ENCODE data around the gene ATG12. TPM values are rescaled to one million over a fixed set of nuclear protein-coding genes. Genes with fewer than 3 reads are reported as not detected.

The ATG12 gene
- total and polyA plus RNA-seq, 4 donors: 42.5 to 62.6 (median 48.9) TPM

DNA sequence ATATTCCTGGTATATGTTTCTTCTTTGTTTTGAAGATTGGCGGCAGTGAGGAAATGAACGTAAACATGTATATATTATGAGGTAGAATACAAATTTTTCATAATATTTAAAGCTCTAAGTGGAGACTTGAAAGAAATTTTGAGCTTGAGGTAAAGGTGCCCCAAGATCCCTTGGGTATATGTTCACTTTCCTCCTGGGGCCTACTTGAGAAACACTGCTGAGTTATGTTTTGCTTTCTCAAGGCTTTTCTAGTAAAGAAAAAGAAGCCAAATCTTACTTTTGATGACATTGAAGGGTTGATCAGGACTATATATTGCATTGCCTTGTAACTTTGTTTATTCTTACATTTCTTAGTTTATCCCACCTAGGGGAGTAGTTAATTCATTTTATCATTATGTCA is 31.1 kb upstream of the ATG12 start:
- no peak overlapping the region for H3K27ac ChIP-seq (ENCODE audit: low read depth in 1 of 2, low read length in 2 of 2)
- intact Hi-C loops (cut with DNase I): no loop called here
- ATAC-seq (ENCODE audit: low FRiP score) (no peak), DNase-seq (no peak)
- WGBS, 2 donors: 91 to 94% methylated on average over 2 of the region's 2 CpGs
- H3K9me3 ChIP-seq (ENCODE audit: control insufficient read depth, low read length): no peaks in the 10 kb centered on the region
- no peaks in the 10 kb centered on the region for H3K27me3 ChIP-seq (ENCODE audit: control insufficient read depth in 1 of 2, insufficient read depth in 2 of 2, low read length in 1 of 2)
- no peak overlapping the region for H3K4me3 ChIP-seq (ENCODE audit: low read length in 2 of 2)
- H3K4me1 ChIP-seq (ENCODE audit: control insufficient read depth in 1 of 2, insufficient read depth in 2 of 2, low read length in 2 of 2): no peaks in the 10 kb centered on the region
- H3K36me3 ChIP-seq (ENCODE audit: control insufficient read depth in 1 of 2, insufficient read depth in 2 of 2, low read length in 1 of 2): peaks cover 0 to 3% of the 10 kb centered on the region in 2 donors

DNA sequence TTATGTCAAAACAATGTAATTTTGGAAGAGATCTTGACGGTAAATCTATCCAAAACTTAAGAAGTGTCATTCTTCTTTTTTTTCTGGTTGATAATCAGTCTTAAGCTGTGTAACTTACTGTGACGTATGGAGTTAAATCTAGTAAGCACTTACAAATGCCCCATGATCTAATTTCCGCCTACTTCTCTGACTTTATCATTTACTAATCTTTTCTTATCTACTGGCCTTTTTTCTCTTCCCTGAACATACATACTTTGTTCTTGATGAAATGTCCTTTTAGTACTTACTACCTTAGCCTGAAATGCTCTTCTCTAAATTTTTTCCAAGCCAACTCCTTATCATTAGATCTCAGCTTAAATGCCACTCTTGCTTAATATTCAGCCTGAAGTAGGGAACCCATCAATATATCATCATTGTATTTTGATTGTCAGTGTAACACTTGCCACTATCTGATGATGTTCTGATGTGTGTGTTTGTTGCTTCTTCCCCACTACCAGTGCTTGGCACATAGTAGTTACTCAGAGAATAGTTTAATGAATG is 28.0 kb upstream of the ATG12 start:
- no peak for DNase-seq
- Histone ChIP-seq H3K4me1 (ENCODE audit: control insufficient read depth in 1 of 2, insufficient read depth in 2 of 2, low read length in 2 of 2) (no peaks in the 10 kb centered on the region), H3K4me3 (ENCODE audit: low read length in 2 of 2) (no peak overlapping the region), H3K36me3 (ENCODE audit: control insufficient read depth in 1 of 2, insufficient read depth in 2 of 2, low read length in 1 of 2) (no peaks in the 10 kb centered on the region), H3K27ac (ENCODE audit: low read depth in 1 of 2, low read length in 2 of 2) (no peak overlapping the region), H3K9me3 (ENCODE audit: control insufficient read depth, low read length) (no peaks in the 10 kb centered on the region), H3K27me3 (ENCODE audit: control insufficient read depth in 1 of 2, insufficient read depth in 2 of 2, low read length in 1 of 2) (no peaks in the 10 kb centered on the region)
- 44 to 54% methylated on average over 3 of the region's 3 CpGs for WGBS, 2 donors
- no peak for ATAC-seq (ENCODE audit: low FRiP score)
- intact Hi-C loops (cut with DNase I): no loop called here

- intact Hi-C loops (cut with DNase I): no loop called here
- Histone ChIP-seq H3K36me3 (ENCODE audit: control insufficient read depth in 1 of 2, insufficient read depth in 2 of 2, low read length in 1 of 2) (no peaks in the 10 kb centered on the region), H3K27me3 (ENCODE audit: control insufficient read depth in 1 of 2, insufficient read depth in 2 of 2, low read length in 1 of 2) (no peaks in the 10 kb centered on the region), H3K27ac (ENCODE audit: low read depth in 1 of 2, low read length in 2 of 2) (no peak overlapping the region), H3K9me3 (ENCODE audit: control insufficient read depth, low read length) (no peaks in the 10 kb centered on the region), H3K4me1 (ENCODE audit: control insufficient read depth in 1 of 2, insufficient read depth in 2 of 2, low read length in 2 of 2) (peaks cover 6 to 8% of the 10 kb centered on the region in 2 donors), H3K4me3 (ENCODE audit: low read length in 2 of 2) (no peak overlapping the region)
- ATAC-seq (ENCODE audit: low FRiP score) (no peak), DNase-seq (no peak)
Measured at GRCh38 chr5:115859378-115859777, 18.0 kb upstream of the ATG12 start.

- intact Hi-C loops (cut with DNase I): no loop called here
- Histone ChIP-seq H3K36me3 (ENCODE audit: control insufficient read depth in 1 of 2, insufficient read depth in 2 of 2, low read length in 1 of 2) (no peaks in the 10 kb centered on the region), H3K4me1 (ENCODE audit: control insufficient read depth in 1 of 2, insufficient read depth in 2 of 2, low read length in 2 of 2) (peaks cover 6 to 8% of the 10 kb centered on the region in 2 donors), H3K4me3 (ENCODE audit: low read length in 2 of 2) (no peak overlapping the region), H3K27me3 (ENCODE audit: control insufficient read depth in 1 of 2, insufficient read depth in 2 of 2, low read length in 1 of 2) (no peaks in the 10 kb centered on the region), H3K27ac (ENCODE audit: low read depth in 1 of 2, low read length in 2 of 2) (no peak overlapping the region), H3K9me3 (ENCODE audit: control insufficient read depth, low read length) (no peaks in the 10 kb centered on the region)
- WGBS, 2 donors: 72 to 77% methylated on average over 3 of the region's 3 CpGs
- DNase-seq (no peak), ATAC-seq (ENCODE audit: low FRiP score) (no peak)
Measured at GRCh38 chr5:115858396-115858795, 17.0 kb upstream of the ATG12 start.

DNA sequence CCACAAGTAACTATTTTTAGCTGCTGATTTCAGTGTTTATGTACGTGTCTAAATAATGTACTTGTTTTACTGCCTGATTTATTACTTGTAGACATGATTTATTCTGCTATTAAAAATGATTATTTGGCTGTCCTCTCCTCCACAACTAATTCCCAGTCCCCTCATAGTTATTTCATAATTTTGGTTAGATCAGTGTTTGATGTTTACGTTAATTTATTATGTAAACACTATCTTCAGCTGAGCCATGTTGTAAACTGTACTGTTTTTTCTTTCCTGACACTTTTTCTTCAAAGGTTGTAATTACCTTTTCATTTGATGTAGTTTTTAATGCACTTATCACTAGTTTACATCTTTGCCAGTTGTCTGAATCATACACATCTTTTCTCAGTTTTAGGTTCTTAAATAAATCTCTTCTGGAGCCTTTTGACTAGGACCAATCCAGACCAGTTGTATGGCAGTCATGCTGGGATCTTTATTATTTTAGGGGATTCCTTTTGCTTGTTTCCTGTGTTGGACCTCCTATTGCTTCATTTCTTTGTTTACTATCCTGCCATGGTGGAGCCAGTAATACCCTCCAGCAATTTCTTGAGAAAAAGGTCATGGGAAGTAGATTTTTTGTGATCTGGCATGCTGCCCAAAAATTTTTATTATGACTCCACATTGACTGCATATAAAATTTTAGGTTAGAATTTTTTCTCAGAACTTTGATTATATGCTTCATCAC is 16.4 kb upstream of the ATG12 start:
- ATAC-seq (ENCODE audit: low FRiP score) (no peak), DNase-seq (no peak)
- whole genome bisulfite sequencing, 2 donors: 5 to 9% methylated on average over 2 of the region's 2 CpGs
- Histone ChIP-seq H3K27me3 (ENCODE audit: control insufficient read depth in 1 of 2, insufficient read depth in 2 of 2, low read length in 1 of 2) (no peaks in the 10 kb centered on the region), H3K27ac (ENCODE audit: low read depth in 1 of 2, low read length in 2 of 2) (no peak overlapping the region), H3K4me3 (ENCODE audit: low read length in 2 of 2) (no peak overlapping the region), H3K4me1 (ENCODE audit: control insufficient read depth in 1 of 2, insufficient read depth in 2 of 2, low read length in 2 of 2) (peaks cover 6 to 8% of the 10 kb centered on the region in 2 donors), H3K9me3 (ENCODE audit: control insufficient read depth, low read length) (no peaks in the 10 kb centered on the region), H3K36me3 (ENCODE audit: control insufficient read depth in 1 of 2, insufficient read depth in 2 of 2, low read length in 1 of 2) (no peaks in the 10 kb centered on the region)
- intact Hi-C loops (cut with DNase I): no loop called here

- Histone ChIP-seq H3K27ac (ENCODE audit: low read depth in 1 of 2, low read length in 2 of 2) (no peak overlapping the region), H3K9me3 (ENCODE audit: control insufficient read depth, low read length) (no peaks in the 10 kb centered on the region), H3K4me3 (ENCODE audit: low read length in 2 of 2) (no peak overlapping the region), H3K27me3 (ENCODE audit: control insufficient read depth in 1 of 2, insufficient read depth in 2 of 2, low read length in 1 of 2) (no peaks in the 10 kb centered on the region), H3K4me1 (ENCODE audit: control insufficient read depth in 1 of 2, insufficient read depth in 2 of 2, low read length in 2 of 2) (peaks cover 5 to 8% of the 10 kb centered on the region in 2 donors), H3K36me3 (ENCODE audit: control insufficient read depth in 1 of 2, insufficient read depth in 2 of 2, low read length in 1 of 2) (no peaks in the 10 kb centered on the region)
- 0 to 16% methylated on average over 1 of the region's 1 CpG for WGBS, 2 donors
- intact Hi-C loops (cut with DNase I): no loop called here
- DNase-seq: no peak
- no peak for ATAC-seq (ENCODE audit: low FRiP score)
Measured at GRCh38 chr5:115857057-115857479, 15.7 kb upstream of the ATG12 start.

DNA sequence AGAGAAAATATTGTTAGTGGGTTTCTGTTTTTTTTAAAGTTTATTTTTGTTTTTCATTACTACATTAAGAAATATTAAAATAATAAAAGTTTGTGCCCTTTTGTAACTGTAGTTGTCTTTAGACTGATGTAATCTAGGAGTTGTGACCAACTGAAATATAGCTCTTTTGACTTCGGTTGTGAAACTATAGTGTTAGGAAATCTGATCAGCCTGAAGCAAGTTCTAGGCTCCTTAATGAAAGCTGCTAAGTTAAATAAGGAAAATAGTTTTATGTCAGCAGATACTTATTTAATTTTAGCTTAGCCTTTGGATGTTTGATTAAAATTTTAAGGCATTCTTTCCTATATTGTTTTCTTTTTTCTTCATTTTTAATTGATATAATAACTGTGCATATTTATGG is 14.6 kb upstream of the ATG12 start:
- Histone ChIP-seq H3K9me3 (ENCODE audit: control insufficient read depth, low read length) (no peaks in the 10 kb centered on the region), H3K27ac (ENCODE audit: low read depth in 1 of 2, low read length in 2 of 2) (no peak overlapping the region), H3K4me3 (ENCODE audit: low read length in 2 of 2) (no peak overlapping the region), H3K27me3 (ENCODE audit: control insufficient read depth in 1 of 2, insufficient read depth in 2 of 2, low read length in 1 of 2) (no peaks in the 10 kb centered on the region), H3K4me1 (ENCODE audit: control insufficient read depth in 1 of 2, insufficient read depth in 2 of 2, low read length in 2 of 2) (peaks cover 5 to 9% of the 10 kb centered on the region in 2 donors), H3K36me3 (ENCODE audit: control insufficient read depth in 1 of 2, insufficient read depth in 2 of 2, low read length in 1 of 2) (no peaks in the 10 kb centered on the region)
- 5 to 17% methylated on average over 1 of the region's 1 CpG for WGBS, 2 donors
- ATAC-seq (ENCODE audit: low FRiP score) (no peak), DNase-seq (no peak)
- intact Hi-C loops (cut with DNase I): no loop called here

DNA sequence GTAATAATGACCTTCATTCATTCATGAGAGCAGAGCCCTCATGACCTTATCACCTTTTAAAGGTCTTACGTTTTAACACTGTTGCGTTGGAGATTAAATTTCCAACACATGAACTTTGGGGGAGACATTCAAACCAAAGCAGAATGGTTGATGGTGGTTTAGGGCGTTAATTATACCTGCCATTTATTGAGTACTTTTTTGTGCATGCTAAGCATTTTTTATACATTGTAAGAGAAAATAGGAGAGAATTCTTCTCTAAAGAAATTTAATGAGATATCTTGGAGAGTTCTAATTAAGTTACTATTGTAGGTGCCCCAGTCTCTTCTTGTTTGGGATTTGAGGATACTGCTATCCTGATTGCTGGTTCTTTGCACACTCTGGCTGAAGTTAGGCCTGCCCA is 12.8 kb upstream of the ATG12 start:
- DNase-seq (no peak), ATAC-seq (ENCODE audit: low FRiP score) (no peak)
- intact Hi-C loops (cut with DNase I): no loop called here
- Histone ChIP-seq H3K27ac (ENCODE audit: low read depth in 1 of 2, low read length in 2 of 2) (no peak overlapping the region), H3K4me1 (ENCODE audit: control insufficient read depth in 1 of 2, insufficient read depth in 2 of 2, low read length in 2 of 2) (peaks cover 7 to 17% of the 10 kb centered on the region in 2 donors), H3K9me3 (ENCODE audit: control insufficient read depth, low read length) (no peaks in the 10 kb centered on the region), H3K36me3 (ENCODE audit: control insufficient read depth in 1 of 2, insufficient read depth in 2 of 2, low read length in 1 of 2) (no peaks in the 10 kb centered on the region), H3K27me3 (ENCODE audit: control insufficient read depth in 1 of 2, insufficient read depth in 2 of 2, low read length in 1 of 2) (no peaks in the 10 kb centered on the region), H3K4me3 (ENCODE audit: low read length in 2 of 2) (no peak overlapping the region)
- 98% methylated on average over 3 of the region's 3 CpGs for WGBS, 2 donors

- H3K4me1 ChIP-seq (ENCODE audit: control insufficient read depth in 1 of 2, insufficient read depth in 2 of 2, low read length in 2 of 2): peaks cover 1 to 20% of the 10 kb centered on the region in 2 donors
- H3K4me3 ChIP-seq (ENCODE audit: low read length in 2 of 2): peak overlapping the region in 1 of 2 donors; percentile 41
- 11 to 19% methylated on average over 4 of the region's 4 CpGs for WGBS, 2 donors
- no peaks in the 10 kb centered on the region for H3K36me3 ChIP-seq (ENCODE audit: control insufficient read depth in 1 of 2, insufficient read depth in 2 of 2, low read length in 1 of 2)
- ATAC-seq (ENCODE audit: low FRiP score) (no peak), DNase-seq (no peak)
- H3K27me3 ChIP-seq (ENCODE audit: control insufficient read depth in 1 of 2, insufficient read depth in 2 of 2, low read length in 1 of 2): no peaks in the 10 kb centered on the region
- intact Hi-C loops (cut with DNase I): no loop called here
- H3K9me3 ChIP-seq (ENCODE audit: control insufficient read depth, low read length): no peaks in the 10 kb centered on the region
- H3K27ac ChIP-seq (ENCODE audit: low read depth in 1 of 2, low read length in 2 of 2): peak overlapping the region in 1 of 2 donors; percentile 82
Measured at GRCh38 chr5:115850744-115851416, 9.5 kb upstream of the ATG12 start.
